GM19025 (cell line): ENCODE data around the gene CANT1.

ENCODE experiments used
- ATAC-seq: cut with Tn5 transposase; IDR thresholded peaks from one replicate; pipeline ENCODE4 v1.9.1; 2021; ENCODE audit warnings: mild to moderate bottlenecking, low read depth, moderate library complexity; ENCODE audit not compliant: unreplicated experiment

CANT1 gene

GRCh38 chr17:78981010-78981888, 28.3 kb downstream of the CANT1 start:
- ATAC-seq, result no peak

- ATAC-seq, result no peak
Measured at GRCh38 chr17:78980624-78980972, 29.0 kb downstream of the CANT1 start.

GRCh38 chr17:78979780-78980623, 29.6 kb downstream of the CANT1 start, which contains the start of gene LGALS3BP:
Gene LGALS3BP (minus strand): TSS chr17:78979923. CDS start chr17:78977191, 2,732 bp downstream.
- ATAC-seq, result no peak

- ATAC-seq, result no peak
Measured at GRCh38 chr17:78977997-78978973, 31.3 kb downstream of the CANT1 start.

GRCh38 chr17:78977681-78977943, 32.0 kb downstream of the CANT1 start:
- ATAC-seq, result no peak

GRCh38 chr17:78976907-78977680, 32.5 kb downstream of the CANT1 start:
- no peak for ATAC-seq

- no peak for ATAC-seq
Measured at GRCh38 chr17:78974635-78975591, 34.7 kb downstream of the CANT1 start.

- no peak for ATAC-seq
Measured at GRCh38 chr17:78973792-78974520, 35.6 kb downstream of the CANT1 start.

- no peak for ATAC-seq
Measured at GRCh38 chr17:78973196-78973595, 36.4 kb downstream of the CANT1 start.

GRCh38 chr17:78972507-78973105, 37.0 kb downstream of the CANT1 start:
- no peak for ATAC-seq

GRCh38 chr17:78971756-78972506, 37.6 kb downstream of the CANT1 start:
- ATAC-seq, result no peak

GRCh38 chr17:78970834-78971755, 38.5 kb downstream of the CANT1 start:
- no peak for ATAC-seq

GRCh38 chr17:78969865-78970264, 39.7 kb downstream of the CANT1 start:
- no peak for ATAC-seq

GRCh38 chr17:78967782-78968362, 41.7 kb downstream of the CANT1 start:
- no peak for ATAC-seq

- no peak for ATAC-seq
Measured at GRCh38 chr17:78966910-78967600, 42.5 kb downstream of the CANT1 start.
